Ovary (tissue), 9 donors: ENCODE results near the gene PSMD14. TPM values are rescaled to one million over a fixed set of nuclear protein-coding genes. Genes with fewer than 3 reads are reported as not detected.

Experiments
- DNase-seq, 5 donors: peaks; one replicate each; pipeline ENCODE4 v3.0.0-alpha.2; 2019 to 2020
- H3K27ac ChIP-seq, 2 donors: fragments of 200-600 bp; one replicate each; pipeline versions ENCODE4 v1.5.1 to v1.8.0; 2019 to 2022
- H3K27me3 ChIP-seq: fragments of 200-600 bp; one replicate; pipeline ENCODE4 v1.8.0; 2022
- H3K36me3 ChIP-seq: fragments of 200-600 bp; sonication (generic); one replicate; pipeline ENCODE4 v1.5.1; 2019
- H3K4me1 ChIP-seq: one replicate; pipeline ENCODE4 v1.8.1; 2013; ENCODE audit warnings: mild to moderate bottlenecking, moderate library complexity; ENCODE audit not compliant: insufficient read depth
- H3K4me3 ChIP-seq: fragments of 200-600 bp; sonication (generic); one replicate; pipeline ENCODE4 v1.5.1; 2017
- H3K9me3 ChIP-seq, 2 donors: fragments of 200-600 bp in 1 of 2; sonication (generic) in 1 of 2; one replicate each; pipeline versions ENCODE4 v1.5.1 to v1.8.1; 2013 to 2019; ENCODE audit warnings: mild to moderate bottlenecking in 1 of 2, moderate library complexity in 1 of 2
- CTCF ChIP-seq, 3 donors: fragments of 450-650 bp in 2 of 3; fragments of 200-600 bp in 1 of 3; IDR thresholded peaks; one replicate each; pipeline versions ENCODE4 v1.5.1 to v1.8.0; 2016 to 2022; ENCODE audit warnings: antibody characterized with exemption in 3 of 3, mild to moderate bottlenecking in 1 of 3
- EP300 ChIP-seq: sonication (generic); formaldehyde crosslinking; IDR thresholded peaks from one replicate; pipeline ENCODE4 v1.6.1; 2017; ENCODE audit warnings: antibody characterized with exemption
- POLR2A ChIP-seq: fragments of 450-650 bp; IDR thresholded peaks from one replicate; pipeline ENCODE4 v1.6.1; 2017; ENCODE audit warnings: antibody characterized with exemption, mild to moderate bottlenecking, moderate library complexity
- WGBS, 3 donors: extraction: QIAGEN DNeasy Blood & Tissue Kit in 1 of 3; methylation state at CpG; one replicate each; pipeline versions ENCODE4 v1.1.5 to v1.1.7; 2013 to 2017; 5-methylcytosine and 5-hydroxymethylcytosine counted together
- intact Hi-C, 4 donors: fragments of 100-400 bp; cut with DNase I; formaldehyde crosslinking; loops; one replicate each; pipeline versions ENCODE4 v1.11.0 to v1.15.1; 2022 to 2023
- polyA plus RNA-seq, 2 donors: library from polyadenylated mRNA; stranded (reverse); fragments of 200-250 nt in 1 of 2; fragments of 350-450 nt in 1 of 2; fragmentation: Illumina TruSeq in 1 of 2; extraction: RNeasy Lipid Tissue Mini Kit (QIAGEN cat#74804) in 1 of 2; gene quantifications; one replicate each; pipeline ENCODE4 v1.2.3, GENCODE V29; 2013 to 2014
- total RNA-seq, 7 donors: library from RNA; depleted of rRNA in 2 of 7; stranded (reverse); fragments of >200 nt in 2 of 7; fragmentation: NEBNext Ultra II Directional in 3 of 7; extraction: Animal tissue kit (Norgen Biotek cat#: 25700) in 3 of 7; gene quantifications; one replicate each; pipeline versions ENCODE4 v1.1.0 to v1.2.4, GENCODE V29; 2016 to 2023
- donor health status: DM: no; HTN: no; CAD: no; lungs with moderate emphysema.
- donor health status: DM: no; HTN: no; CAD: no.
- donor health status: Bipolar disorder and iron deficiency.
- donor health status: DM: yes; HTN: yes; CAD: no.
- donor health status: DM: no; HTN: no; CAD: no.
- donor health status: DM: yes; HTN: yes; CAD: no.

Gene PSMD14
- total and polyA plus RNA-seq, 9 donors: 9.4 to 34.3 (median 19.4) TPM

GRCh38 chr2:161379740-161380139, 71.5 kb downstream of the PSMD14 start:
- intact Hi-C loops: no loop called here

DNA sequence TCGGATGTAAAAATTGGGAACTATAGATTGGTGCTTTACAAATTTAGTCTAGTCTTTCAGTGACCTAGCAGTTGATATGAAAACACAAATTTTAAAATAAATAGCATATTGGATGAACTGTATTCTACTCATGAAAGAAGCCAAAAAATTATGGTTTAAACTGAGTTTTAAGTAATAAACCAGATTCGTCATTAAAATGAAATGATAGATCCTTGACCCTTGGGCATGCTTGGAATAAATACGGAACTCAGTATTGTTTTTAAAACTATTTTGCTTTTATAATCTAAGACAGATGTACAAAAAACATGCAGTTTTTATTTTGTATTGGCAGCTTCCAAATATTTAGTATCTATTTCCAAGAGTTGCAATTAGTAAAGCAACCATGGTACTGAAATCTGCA, 73.3 kb downstream of the PSMD14 start:
- Histone ChIP-seq H3K27ac (no peak overlapping the region), H3K4me1 (no peaks in the 10 kb centered on the region), H3K4me3 (no peak overlapping the region), H3K27me3 (no peaks in the 10 kb centered on the region), H3K9me3 (no peaks in the 10 kb centered on the region), H3K36me3 (no peaks in the 10 kb centered on the region)
- intact Hi-C loops: no loop called here
- TF ChIP-seq CTCF (IDR thresholded peaks at IDR 0.05): no peak
- DNase-seq: no peak
- WGBS, 3 donors: 17 to 45% (median 32%) methylated on average over 3 of the region's 3 CpGs

More at GRCh38 chr2:161379740-161380139, 71.5 kb downstream of the PSMD14 start:
- Histone ChIP-seq H3K9me3 (no peaks in the 10 kb centered on the region), H3K27ac (no peak overlapping the region), H3K4me1 (no peaks in the 10 kb centered on the region), H3K27me3 (no peaks in the 10 kb centered on the region), H3K36me3 (no peaks in the 10 kb centered on the region), H3K4me3 (no peak overlapping the region)
- 97 to 100% (median 97%) methylated on average over 2 of the region's 2 CpGs for WGBS, 3 donors
- no peak for DNase-seq
- TF ChIP-seq EP300 (no peak), POLR2A (no peak)

GRCh38 chr2:161382747-161383146, 74.5 kb downstream of the PSMD14 start:
- Histone ChIP-seq H3K4me1 (no peaks in the 10 kb centered on the region), H3K27ac (no peak overlapping the region), H3K36me3 (no peaks in the 10 kb centered on the region), H3K9me3 (no peaks in the 10 kb centered on the region), H3K27me3 (no peaks in the 10 kb centered on the region), H3K4me3 (no peak overlapping the region)
- 94 to 97% (median 96%) methylated on average over 4 of the region's 4 CpGs for WGBS, 3 donors
- intact Hi-C loops: no loop called here
- no peak for DNase-seq
- no peak for TF ChIP-seq EP300
- TF ChIP-seq CTCF (IDR thresholded peaks at IDR 0.05): no peak
- TF ChIP-seq POLR2A: no peak

GRCh38 chr2:161384864-161385263, 76.6 kb downstream of the PSMD14 start:
- no peaks in the 10 kb centered on the region for H3K9me3 ChIP-seq
- H3K27ac ChIP-seq: no peak overlapping the region
- H3K27me3 ChIP-seq: no peaks in the 10 kb centered on the region
- H3K4me1 ChIP-seq: no peaks in the 10 kb centered on the region
- H3K4me3 ChIP-seq: no peak overlapping the region
- H3K36me3 ChIP-seq: no peaks in the 10 kb centered on the region
- DNase-seq: no peak
- intact Hi-C loops: no loop called here
- no peak for TF ChIP-seq EP300
- no peak for TF ChIP-seq POLR2A
- TF ChIP-seq CTCF (IDR thresholded peaks at IDR 0.05): no peak

DNA sequence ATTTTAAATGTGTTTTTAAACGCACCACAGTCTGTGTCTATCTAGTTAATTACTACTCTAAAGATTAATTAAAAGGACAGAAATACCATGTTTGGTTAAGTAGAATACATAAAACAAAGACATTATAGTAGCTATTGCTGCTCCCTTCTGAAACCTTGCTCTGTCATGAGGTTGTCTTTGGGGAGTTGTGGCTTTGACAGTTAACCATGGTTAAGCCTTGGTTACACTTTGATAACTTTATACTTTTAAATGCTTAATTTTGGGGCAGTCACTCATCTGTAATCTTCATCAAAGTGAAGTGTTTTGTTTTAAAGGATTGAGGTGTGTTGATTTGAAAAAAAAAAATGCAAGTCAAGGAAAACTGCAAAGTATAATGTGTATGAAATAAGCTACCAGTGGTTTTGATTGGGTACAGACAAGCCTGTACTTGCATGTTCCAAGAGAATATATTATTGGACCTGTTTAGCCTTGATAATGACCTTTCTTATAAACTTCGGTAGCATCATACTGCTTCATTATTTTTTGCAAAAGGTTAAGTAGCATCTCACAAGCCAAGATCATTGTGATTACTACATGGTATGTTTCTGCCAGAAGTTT, 78.1 kb downstream of the PSMD14 start:
- no peak for DNase-seq
- no peaks in the 10 kb centered on the region for H3K27me3 ChIP-seq
- H3K4me3 ChIP-seq: no peak overlapping the region
- intact Hi-C loops: no loop called here
- no peaks in the 10 kb centered on the region for H3K4me1 ChIP-seq
- H3K36me3 ChIP-seq: no peaks in the 10 kb centered on the region
- 84 to 89% (median 88%) methylated on average over 2 of the region's 2 CpGs for WGBS, 3 donors
- no peak overlapping the region for H3K27ac ChIP-seq
- no peaks in the 10 kb centered on the region for H3K9me3 ChIP-seq
- TF ChIP-seq EP300 (no peak), POLR2A (no peak), CTCF (IDR thresholded peaks at IDR 0.05) (no peak)
